ENCODE measurements around the gene PARD3B.

- TF ChIP-seq REST (IDR thresholded peaks at IDR 0.05; ENCODE audit: insufficient replicate concordance, low read depth) (no peak), POLR2AphosphoS5 (IDR thresholded peaks at IDR 0.05; ENCODE audit: low read depth) (no peak)
Observed at GRCh38 chr2:205570648-205571047, 1025.4 kb downstream of the PARD3B start.
